OCI-LY3 (cell line): ENCODE measurements around the gene GJB5.

Source experiments
- H2AFZ ChIP-seq: fragments of 200-600, 300-600 bp; shearing (Covaris generic); 2 replicates; pipeline ENCODE4 v1.6.0; 2014; ENCODE audit warnings: antibody characterized with exemption, low read depth, low read length
- H3K27ac ChIP-seq: fragments of 200-600, 300-600 bp; sonication (generic); 2 replicates; pipeline ENCODE4 v1.5.1; 2014; ENCODE audit warnings: mild to moderate bottlenecking, low read length, moderate library complexity, mixed read lengths
- H3K27me3 ChIP-seq: fragments of 200-600, 300-600 bp; sonication (generic); 2 replicates; pipeline ENCODE4 v1.6.1; 2014; ENCODE audit warnings: low read depth, low read length, mixed read lengths
- H3K36me3 ChIP-seq: fragments of 200-600, 300-600 bp; sonication (generic); replicated peaks from 2 replicates; pipeline ENCODE3; 2014; ENCODE audit warnings: low read depth, low read length, mixed read lengths
- H3K4me1 ChIP-seq: fragments of 300-600, 200-600 bp; sonication (generic); 2 replicates; pipeline ENCODE4 v1.6.1; 2014; ENCODE audit warnings: low read length, mixed read lengths
- H3K4me2 ChIP-seq: fragments of 200-600, 300-600 bp; sonication (generic); 2 replicates; pipeline ENCODE4 v1.6.1; 2014; ENCODE audit warnings: low read length, mixed read lengths
- H3K4me3 ChIP-seq: fragments of 300-600, 200-600 bp; sonication (generic); 2 replicates; pipeline ENCODE4 v1.5.1; 2014; ENCODE audit warnings: antibody characterized with exemption, mild to moderate bottlenecking, low read length, moderate library complexity
- H3K79me2 ChIP-seq: fragments of 300-600, 200-600 bp; shearing (Covaris generic); 2 replicates; pipeline ENCODE4 v1.6.1; 2014; ENCODE audit warnings: mild to moderate bottlenecking, low read length, mixed read lengths
- H3K9ac ChIP-seq: fragments of 300-600, 200-600 bp; shearing (Covaris generic); 2 replicates; pipeline ENCODE4 v1.6.0; 2014; ENCODE audit warnings: mild to moderate bottlenecking, low read length, moderate library complexity
- H3K9me3 ChIP-seq: fragments of 200-600, 300-600 bp; shearing (Covaris generic); 2 replicates; pipeline ENCODE4 v1.6.1; 2014; ENCODE audit warnings: low read length, mixed read lengths; ENCODE audit not compliant: insufficient read depth
- H4K20me1 ChIP-seq: fragments of 200-600, 300-600 bp; sonication (generic); 2 replicates; pipeline ENCODE4 v1.6.1; 2016; ENCODE audit warnings: low read length, mixed read lengths; ENCODE audit not compliant: insufficient read depth
- EZH2phosphoT487 ChIP-seq: fragments of 200-600 bp; shearing (Covaris generic); IDR thresholded peaks from 2 replicates; pipeline ENCODE4 v1.6.1; 2018; ENCODE audit warnings: antibody characterized with exemption, mixed run types, low read depth
- TF ChIP-seq, protein P1 (sequence below): fragments of 200-600, 300-600 bp; sonication (generic); IDR thresholded peaks from 2 replicates; pipeline ENCODE4 v1.5.1; 2014; ENCODE audit warnings: antibody characterized with exemption, low read length, low read depth

Gene GJB5

GRCh38 chr1:34747638-34747941 lies 7.3 kb upstream of the GJB5 start:
- H3K4me3 ChIP-seq: no peak overlapping the region
- H3K4me1 ChIP-seq: no peaks in the 10 kb centered on the region
- TF ChIP-seq, protein P1, sequence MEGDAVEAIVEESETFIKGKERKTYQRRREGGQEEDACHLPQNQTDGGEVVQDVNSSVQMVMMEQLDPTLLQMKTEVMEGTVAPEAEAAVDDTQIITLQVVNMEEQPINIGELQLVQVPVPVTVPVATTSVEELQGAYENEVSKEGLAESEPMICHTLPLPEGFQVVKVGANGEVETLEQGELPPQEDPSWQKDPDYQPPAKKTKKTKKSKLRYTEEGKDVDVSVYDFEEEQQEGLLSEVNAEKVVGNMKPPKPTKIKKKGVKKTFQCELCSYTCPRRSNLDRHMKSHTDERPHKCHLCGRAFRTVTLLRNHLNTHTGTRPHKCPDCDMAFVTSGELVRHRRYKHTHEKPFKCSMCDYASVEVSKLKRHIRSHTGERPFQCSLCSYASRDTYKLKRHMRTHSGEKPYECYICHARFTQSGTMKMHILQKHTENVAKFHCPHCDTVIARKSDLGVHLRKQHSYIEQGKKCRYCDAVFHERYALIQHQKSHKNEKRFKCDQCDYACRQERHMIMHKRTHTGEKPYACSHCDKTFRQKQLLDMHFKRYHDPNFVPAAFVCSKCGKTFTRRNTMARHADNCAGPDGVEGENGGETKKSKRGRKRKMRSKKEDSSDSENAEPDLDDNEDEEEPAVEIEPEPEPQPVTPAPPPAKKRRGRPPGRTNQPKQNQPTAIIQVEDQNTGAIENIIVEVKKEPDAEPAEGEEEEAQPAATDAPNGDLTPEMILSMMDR: no peak
- no peak for TF ChIP-seq EZH2phosphoT487
- no peaks in the 10 kb centered on the region for H3K9me3 ChIP-seq
- no peaks in the 10 kb centered on the region for H3K36me3 ChIP-seq
- no peak overlapping the region for H2AFZ ChIP-seq
- no peak overlapping the region for H3K4me2 ChIP-seq
- H3K79me2 ChIP-seq: no peaks in the 10 kb centered on the region
- H3K27me3 ChIP-seq: no peaks in the 10 kb centered on the region
- no peak overlapping the region for H3K27ac ChIP-seq
- H4K20me1 ChIP-seq: no peaks in the 10 kb centered on the region
- no peak overlapping the region for H3K9ac ChIP-seq

DNA sequence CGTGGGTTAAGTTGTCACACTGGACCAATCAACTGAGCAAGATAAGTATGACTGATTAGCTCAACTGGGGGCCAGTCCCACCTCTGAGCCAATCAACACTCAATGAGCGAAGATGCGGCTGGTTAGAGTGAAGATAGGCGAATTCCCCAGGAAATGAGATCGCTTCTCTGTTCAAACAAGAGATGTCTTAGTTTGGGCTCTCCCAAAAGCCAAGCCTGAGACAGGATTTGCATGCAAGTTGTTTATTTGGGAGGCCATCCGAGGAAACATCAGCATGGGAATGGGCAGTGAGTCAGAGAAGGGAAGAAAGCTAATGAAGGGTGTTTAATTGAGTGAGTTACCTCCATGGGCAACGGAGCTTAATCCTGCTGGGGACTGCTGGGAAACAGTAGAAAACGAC lies 4.9 kb upstream of the GJB5 start:
- no peaks in the 10 kb centered on the region for H4K20me1 ChIP-seq
- TF ChIP-seq, protein P1: no peak
- TF ChIP-seq EZH2phosphoT487: no peak
- H3K4me3 ChIP-seq: no peak overlapping the region
- no peak overlapping the region for H3K4me2 ChIP-seq
- no peaks in the 10 kb centered on the region for H3K79me2 ChIP-seq
- H3K9ac ChIP-seq: no peak overlapping the region
- no peak overlapping the region for H2AFZ ChIP-seq
- no peaks in the 10 kb centered on the region for H3K27me3 ChIP-seq
- H3K4me1 ChIP-seq: no peaks in the 10 kb centered on the region
- H3K27ac ChIP-seq: no peak overlapping the region
- H3K36me3 ChIP-seq: no peaks in the 10 kb centered on the region
- no peaks in the 10 kb centered on the region for H3K9me3 ChIP-seq

DNA sequence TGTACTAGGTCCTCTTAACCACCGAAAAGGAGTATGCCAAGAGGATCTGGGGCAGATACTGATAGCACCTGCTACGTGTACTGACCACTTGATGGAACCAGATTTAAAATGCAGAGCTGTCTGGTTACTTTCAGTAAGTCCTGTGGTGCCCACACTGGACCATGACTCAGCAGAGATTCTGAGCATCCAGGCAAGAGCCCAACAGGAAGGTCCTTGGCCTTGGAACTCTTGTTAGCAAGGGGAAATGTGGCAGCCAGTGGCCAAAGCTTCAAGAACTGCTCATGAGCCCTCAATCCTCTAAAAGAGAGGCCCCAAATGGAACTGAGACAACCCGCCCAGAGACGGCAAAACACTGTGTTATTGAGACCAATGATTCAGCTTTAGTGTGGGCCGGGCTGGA lies 4.2 kb upstream of the GJB5 start:
- H3K27ac ChIP-seq: no peak overlapping the region
- H3K4me3 ChIP-seq: no peak overlapping the region
- no peaks in the 10 kb centered on the region for H3K36me3 ChIP-seq
- TF ChIP-seq, protein P1: no peak
- TF ChIP-seq EZH2phosphoT487: no peak
- no peaks in the 10 kb centered on the region for H3K27me3 ChIP-seq
- no peaks in the 10 kb centered on the region for H3K9me3 ChIP-seq
- no peaks in the 10 kb centered on the region for H3K79me2 ChIP-seq
- no peak overlapping the region for H2AFZ ChIP-seq
- no peaks in the 10 kb centered on the region for H3K4me1 ChIP-seq
- H4K20me1 ChIP-seq: no peaks in the 10 kb centered on the region
- H3K4me2 ChIP-seq: no peak overlapping the region
- no peak overlapping the region for H3K9ac ChIP-seq

DNA sequence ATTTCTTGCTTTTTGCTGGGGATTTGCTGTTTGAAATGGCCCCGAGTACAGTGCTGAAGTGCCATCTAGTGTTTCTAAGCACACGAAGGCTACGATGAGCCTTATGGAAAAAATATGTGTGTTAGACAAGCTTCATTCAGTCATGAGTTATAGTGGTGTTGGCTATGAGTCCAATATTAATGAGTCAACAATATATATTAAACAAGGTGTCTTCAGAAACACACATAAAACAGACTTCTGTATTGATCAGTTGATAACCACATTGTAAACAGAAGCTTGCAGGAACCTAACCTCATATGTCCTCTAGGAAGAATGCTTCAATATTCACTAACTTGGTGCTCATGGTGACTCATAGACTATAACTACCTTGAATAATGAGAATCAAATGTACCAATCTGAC lies 1.7 kb upstream of the GJB5 start:
- TF ChIP-seq, protein P1: no peak
- TF ChIP-seq EZH2phosphoT487: no peak
- H3K4me1 ChIP-seq: no peaks in the 10 kb centered on the region
- no peaks in the 10 kb centered on the region for H3K36me3 ChIP-seq
- no peaks in the 10 kb centered on the region for H4K20me1 ChIP-seq
- no peaks in the 10 kb centered on the region for H3K9me3 ChIP-seq
- no peak overlapping the region for H2AFZ ChIP-seq
- H3K4me3 ChIP-seq: no peak overlapping the region
- no peak overlapping the region for H3K4me2 ChIP-seq
- no peak overlapping the region for H3K27ac ChIP-seq
- no peak overlapping the region for H3K9ac ChIP-seq
- H3K27me3 ChIP-seq: no peaks in the 10 kb centered on the region
- H3K79me2 ChIP-seq: no peaks in the 10 kb centered on the region
